HG03439 (cell line): ENCODE results near the gene ZNF813.
"Not testable (repeated sequence)": the region's sequence is repeated elsewhere in the genome, so short reads cannot be mapped to it uniquely, and the experiment has no call there.

Experiments
- ATAC-seq: cut with Tn5 transposase; IDR thresholded peaks from one replicate; pipeline ENCODE4 v1.9.1; 2021; ENCODE audit warnings: mild to moderate bottlenecking, moderate library complexity; ENCODE audit not compliant: unreplicated experiment

Gene ZNF813

DNA sequence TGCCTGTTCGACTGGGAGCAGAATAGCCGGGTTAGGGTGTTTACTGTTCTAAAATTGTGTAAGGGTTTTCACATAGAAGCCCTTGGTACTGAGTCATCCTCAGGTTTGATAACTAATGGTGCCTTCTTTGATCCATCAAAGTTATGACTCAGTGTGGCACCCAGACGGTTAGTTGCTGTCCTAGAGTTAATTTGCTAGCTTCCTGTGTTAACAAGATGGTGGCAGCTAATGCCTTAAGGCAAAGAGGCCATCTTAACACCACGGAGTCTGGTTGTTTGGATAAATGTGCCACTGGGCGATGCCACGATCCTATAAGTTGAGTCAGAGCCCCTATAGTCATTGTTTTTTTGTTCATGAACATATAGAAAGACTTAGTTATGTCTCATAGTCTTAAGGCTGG, 7.9 kb downstream of the ZNF813 start:
- not testable (repeated sequence) for ATAC-seq

DNA sequence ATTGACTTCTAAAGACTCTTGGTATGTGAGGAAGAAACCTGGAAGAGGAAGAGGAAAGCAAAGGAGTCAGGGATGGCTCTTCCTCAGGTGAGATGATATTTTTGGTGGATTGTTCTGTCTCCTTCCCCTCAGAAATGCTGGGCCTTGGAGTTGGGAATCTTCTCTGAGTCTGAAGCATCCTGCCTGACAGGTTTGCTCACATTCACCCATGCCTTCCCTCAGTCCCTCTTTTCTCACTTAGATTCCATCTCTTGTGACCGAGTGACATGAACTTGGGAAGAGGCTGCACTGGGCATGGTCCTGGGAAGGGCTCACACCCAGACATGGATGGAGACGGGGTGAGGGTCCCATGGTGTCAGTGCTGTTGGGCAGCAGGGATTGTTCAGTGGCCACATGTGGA, 16.2 kb downstream of the ZNF813 start:
- ATAC-seq = not testable (repeated sequence)

DNA sequence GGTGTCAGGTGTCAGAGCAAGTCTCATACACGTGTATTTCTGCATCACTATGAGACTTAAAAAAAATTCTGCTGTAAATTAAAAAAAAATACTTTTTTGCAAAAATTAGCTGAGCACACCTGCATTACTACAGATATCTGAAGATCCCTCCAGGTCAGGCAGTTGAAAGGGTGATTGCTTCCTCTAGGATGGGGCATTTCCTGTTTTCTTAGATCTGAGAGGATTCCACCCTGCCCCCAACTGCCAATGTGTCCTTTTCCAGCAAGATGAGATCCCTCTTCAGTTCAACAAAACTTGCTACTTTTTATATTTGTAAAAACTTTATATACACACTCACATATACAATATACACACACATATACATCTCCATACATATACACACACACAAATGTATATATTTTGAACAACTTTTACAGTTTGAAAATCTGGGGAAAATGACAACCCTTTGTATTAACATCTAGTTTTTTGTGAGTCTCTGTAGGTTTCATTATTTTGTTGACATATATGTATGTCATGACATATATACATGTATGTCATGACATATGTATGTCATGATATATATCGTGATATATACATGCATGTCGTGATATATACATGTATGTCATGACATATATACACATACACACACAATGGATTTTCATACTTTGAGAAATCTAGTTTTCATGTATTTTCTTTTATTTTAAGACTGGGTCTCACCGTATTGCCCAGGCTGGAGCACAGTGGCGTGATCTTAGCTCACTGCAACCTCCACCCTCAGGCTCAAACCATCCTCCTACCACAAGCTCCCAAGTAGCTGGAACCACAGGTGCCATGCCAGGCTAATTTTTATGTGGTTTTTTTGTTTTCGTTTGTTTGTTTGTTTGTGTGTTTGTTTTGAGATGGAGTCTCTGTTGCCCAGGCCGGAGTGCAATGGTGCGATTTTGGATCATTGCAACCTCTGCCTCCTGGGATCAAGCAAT, 17.8 kb downstream of the ZNF813 start:
- no peak for ATAC-seq

DNA sequence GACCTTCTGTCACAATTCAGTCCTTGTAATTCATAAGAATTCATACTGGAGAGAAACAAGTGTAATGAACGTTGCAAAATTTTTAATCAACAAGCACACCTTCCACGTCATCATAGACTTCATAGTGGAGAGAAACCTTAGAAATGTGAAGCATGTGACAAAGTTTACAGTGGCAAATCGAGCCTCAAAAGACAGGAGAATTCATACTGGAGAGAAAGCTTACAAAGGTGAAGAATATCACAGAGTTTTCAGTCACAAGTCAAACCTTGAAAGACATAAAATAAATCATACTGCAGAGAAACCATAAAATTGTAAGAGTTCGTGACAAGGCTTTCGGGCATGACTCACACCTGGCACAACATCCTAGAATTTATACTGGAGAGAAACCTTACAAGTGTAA, 24.6 kb downstream of the ZNF813 start:
- ATAC-seq = no peak

DNA sequence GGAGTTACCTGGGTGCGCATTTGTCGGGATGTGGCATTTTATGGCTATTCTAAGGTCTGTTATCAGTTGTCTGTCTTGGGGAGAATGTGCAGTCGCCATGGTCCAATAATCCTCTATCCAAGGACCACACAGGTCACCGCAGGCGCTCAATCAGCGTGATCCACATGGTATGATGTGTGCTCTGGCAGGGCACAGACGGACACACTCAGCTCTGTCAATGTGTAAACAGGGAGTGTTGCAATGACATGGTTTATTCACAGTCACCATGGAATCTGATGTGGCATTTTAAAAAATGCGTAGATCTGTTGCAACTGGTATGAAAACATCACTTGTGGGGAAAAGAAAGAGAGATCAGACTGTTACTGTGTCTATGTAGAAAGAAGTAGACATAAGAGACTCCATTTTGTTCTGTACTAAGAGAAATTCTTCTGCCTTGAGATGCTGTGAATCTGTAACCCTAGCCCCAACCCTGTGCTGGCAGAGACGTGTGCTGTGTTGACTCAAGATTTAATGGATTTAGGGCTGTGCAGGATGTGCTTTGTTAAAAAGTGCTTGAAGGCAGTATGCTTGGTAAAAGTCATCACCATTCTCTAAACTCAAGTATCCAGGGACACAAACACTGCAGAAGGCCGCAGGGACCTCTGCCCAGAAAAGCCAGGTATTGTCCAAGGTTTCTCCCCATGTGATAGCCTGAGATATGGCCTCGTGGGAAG, 29.9 kb downstream of the ZNF813 start:
- not testable (repeated sequence) for ATAC-seq

DNA sequence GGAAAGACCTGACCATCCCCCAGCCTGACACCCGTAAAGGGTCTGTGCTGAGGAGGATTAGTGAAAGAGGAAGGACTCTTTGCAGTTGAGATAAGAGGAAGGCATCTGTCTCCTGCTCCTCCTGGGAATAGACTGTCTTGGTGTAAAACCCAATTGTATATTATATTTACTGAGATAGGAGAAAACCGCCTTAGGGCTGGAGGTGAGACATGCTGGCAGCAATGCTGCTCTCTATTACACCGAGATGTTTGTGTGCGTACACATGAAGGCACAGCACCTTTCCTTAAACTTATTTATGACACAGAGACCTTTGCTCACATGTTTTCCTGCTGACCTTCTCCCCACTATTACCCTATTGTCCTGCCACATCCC, 30.5 kb downstream of the ZNF813 start:
- ATAC-seq = not testable (repeated sequence)

DNA sequence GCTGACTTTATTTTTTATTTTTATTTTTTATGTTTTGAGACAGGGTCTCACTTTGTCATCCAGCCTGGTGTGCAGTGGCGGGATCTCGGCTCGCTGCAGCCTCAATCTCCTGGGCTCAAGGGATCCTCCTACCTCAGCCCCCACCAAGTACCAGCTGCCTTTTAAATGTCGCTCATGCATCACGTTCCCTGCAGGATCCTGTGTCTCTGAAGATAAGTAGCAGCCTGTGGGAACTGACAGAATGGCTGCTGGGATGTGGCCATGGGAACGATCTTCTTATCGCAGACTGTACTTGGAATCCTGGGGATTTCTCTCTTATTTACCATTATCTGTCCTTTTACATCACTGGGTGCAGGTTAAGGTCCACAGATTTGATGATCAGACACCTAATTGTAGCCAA, 35.6 kb downstream of the ZNF813 start:
- not testable (repeated sequence) for ATAC-seq

DNA sequence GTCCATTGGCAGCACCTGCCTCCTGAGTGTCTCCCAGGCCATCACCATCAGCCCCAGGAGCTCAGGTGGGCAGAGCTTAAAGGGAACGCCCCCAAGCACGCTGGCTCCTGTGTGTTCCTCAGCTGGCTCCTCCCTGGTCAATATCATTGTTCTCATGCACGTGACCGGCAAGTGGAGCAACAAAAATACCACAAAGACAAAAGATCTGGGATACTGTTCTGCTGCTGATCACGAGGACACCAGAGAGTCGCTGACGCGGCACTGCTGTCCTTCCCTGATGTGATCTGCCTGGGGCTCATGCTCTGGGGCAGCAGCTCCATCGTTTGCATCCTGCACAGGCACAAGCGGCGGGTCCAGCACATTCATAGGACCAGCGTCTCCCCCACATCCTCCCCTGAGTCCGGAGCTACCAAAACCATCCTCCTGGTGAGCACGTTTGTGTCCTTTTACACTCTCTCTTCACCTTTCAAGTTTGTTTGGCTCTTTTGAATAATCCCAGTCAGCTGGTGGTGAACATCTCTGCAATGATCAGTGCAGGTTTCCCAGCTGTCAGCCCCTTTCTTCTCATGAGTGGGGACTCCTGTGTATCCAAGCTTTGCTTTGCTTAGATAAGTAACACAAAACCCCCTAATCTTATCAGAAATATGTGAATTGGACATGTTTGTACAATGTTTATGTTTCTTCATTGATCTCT, 36.3 kb downstream of the ZNF813 start:
- not testable (repeated sequence) for ATAC-seq

DNA sequence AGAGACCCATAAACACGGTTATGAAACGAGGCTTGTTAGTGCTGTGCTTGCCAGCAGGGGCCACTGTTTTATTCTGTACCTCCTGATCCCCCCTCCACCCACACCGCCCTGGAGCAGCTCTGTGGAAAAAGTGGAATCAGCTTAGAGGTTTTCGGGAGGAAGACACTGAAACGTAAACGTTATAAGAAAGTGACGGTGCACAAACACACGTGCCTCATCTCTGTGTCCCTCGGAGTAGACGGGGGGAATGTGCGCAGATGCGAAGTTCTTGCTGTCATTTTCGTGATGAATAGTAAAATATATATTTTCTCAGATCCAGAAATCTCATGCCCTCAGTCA, 36.8 kb downstream of the ZNF813 start:
- ATAC-seq = not testable (repeated sequence)

DNA sequence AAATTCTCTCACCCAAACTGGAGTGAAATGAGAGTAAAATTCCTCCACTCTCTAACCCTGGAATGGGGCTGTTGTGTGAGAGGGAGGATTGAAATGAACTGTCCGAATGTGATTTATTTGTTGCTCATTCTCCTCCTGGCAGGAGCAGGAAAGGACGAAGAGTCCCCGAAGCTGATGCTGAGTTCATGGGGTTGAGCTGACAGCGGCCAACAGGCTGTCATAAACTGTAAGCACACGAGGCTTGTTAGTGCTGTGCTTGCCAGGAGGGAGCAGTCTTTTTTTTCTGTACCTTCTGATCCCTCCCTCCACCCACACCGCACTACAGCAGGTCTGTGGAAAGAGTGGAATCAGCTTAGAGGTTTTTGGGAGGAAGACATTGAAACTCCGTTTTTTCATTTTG, 37.4 kb downstream of the ZNF813 start:
- ATAC-seq = no peak

DNA sequence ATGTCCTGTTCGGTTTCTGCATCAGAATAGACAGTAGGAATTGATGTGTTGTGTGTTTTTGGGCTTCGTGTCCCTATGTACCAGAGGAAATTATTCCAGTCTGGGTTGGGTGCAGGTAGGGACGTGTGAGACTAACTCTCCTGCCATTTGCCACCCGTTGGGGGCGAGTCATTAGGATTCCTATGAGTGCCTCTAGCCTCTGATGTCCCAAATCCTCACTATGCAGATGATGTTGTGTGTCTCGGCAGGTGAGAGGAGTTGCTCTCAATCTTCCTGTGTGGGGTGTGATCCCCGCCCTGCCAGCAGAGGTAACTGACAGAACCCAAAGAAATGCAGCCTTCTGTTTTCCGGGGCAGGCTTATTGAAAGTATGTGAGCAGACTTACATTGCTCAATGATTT, 39.2 kb downstream of the ZNF813 start:
- no peak for ATAC-seq

DNA sequence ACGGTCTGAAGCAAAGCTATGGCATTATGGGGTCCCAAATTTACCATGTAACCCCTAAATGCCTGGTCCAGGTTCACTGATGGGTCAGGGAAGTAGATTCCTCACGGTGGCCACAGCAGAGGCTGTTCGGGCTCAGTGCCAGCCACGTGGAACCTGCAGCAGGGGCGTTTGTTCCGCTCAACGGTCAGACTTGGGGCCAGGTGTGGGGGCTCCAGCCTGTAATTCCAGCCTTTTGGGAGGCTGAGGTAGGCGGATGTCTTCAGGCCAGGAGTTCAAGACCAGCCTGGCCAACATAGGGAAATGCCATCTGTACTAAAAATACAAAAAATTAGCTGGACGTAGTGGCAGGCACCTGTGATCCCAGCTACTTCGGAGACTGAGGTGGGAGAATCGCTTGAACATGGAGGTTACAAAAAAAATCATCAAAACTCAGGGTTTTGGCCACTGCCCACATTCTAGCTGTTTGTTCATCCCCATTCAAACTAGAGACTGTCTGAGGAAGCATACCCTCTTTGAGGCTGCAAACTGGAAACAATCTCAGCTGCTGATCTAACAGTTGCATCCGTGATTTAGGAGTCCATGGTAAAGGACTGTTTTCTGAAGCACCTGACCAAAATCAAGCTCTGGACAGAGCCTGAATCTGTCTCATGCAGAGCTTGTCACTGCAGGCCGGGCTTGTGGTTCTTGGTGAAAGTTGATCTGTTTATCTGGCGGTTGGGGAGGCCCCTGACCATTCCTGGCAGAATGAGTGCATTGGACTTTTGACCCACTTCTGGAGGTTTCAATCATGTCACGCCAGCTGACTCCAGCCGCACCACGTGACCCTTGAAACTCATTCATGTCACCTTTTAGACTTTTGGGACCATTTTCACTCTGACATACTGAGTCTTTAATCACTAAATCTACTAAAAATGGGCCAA, 40.2 kb downstream of the ZNF813 start:
- no peak for ATAC-seq

DNA sequence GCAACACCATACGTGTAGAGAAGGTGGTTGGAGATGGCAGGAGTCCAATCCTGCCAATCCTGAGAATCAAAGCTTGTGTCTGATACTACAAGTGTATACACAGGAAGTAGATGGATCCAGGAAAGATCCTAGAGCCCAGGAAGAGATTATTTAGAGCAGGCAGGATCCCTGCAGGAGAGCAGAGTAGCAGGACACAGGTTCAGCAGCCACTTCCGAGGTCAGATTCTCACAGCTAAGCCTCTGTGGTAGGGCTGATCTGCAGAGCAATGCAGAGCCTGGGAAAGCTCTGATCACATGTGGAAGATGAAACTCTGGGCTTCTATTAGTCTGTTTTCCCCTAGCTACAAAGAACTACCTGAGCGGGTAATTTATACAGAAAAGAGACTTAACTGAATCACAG, 41.9 kb downstream of the ZNF813 start:
- ATAC-seq = no peak

DNA sequence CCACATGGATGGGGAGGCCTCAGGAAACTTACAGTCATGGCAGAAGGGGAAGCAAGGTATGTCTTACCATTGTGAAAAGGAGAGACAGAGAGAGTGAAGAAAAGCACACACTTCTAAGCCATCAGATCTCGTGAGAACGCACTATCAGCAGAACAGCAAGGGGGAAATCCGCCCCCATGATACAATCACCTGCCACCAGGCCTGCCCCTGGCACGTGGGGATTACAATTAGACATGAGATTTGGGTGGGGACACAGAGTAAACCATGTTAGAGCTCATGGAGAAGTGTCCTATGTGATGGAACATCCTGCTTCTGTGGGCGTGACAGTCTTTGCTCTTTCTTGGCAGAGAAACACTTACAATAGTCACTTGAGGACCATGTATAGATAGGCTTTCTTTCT, 42.3 kb downstream of the ZNF813 start:
- no peak for ATAC-seq

DNA sequence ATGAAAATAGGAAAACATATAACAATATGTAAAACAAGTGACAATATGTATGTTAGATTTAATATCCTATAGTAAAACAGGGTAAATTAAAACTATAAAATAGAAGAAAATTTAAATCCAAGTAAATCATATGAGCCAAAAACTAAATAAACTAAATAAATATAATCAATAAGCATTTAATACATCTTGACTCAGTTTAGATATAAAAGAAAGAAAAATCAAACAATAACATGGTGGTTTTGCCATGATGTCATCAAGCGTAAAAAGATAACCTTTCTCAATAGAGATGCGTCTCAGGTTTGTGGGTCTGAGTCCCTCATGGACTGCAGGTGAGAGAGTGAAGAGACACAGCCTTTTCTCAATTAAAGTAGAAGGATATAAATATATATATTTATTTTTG, 43.8 kb downstream of the ZNF813 start:
- ATAC-seq = no peak

DNA sequence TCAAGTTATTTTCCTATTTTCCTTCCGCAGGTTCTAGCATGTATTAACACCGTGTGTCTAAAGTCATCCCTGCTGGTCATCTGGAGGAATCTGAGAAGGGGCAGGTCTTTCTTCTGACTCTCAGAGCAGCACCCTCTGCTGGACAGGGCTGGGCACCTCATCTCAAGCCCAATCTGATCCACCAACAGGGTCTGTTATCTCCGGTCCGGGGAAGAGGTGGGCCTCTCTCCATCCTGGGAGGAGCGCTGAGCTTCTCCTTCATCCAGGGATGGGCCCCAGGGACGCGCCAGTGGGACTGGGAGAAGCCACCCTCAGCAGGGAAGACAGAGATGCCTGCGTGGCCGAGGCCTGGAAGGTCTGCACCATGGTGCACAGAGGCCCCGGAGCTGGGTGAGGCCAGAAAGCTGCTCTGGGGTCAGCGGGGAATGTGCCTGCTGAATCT, 44.4 kb downstream of the ZNF813 start:
- no peak for ATAC-seq

DNA sequence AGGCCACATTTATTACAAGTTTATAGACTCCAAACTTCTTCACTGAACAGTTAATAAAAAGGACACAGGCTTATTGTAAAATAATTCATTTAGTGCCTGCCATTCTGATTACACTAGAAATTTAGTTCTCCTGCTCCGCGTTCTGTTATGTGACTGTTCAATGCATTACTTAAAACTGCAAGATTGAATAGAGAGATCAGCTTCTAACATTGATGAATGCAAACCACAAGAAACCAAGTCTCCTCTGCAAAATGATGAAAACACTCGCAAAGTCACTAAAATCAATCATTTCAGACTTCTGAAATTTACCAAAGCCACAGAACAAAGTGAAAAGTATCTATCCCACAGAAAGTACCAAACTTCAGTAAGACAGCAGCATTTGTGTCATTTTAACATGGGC, 47.5 kb downstream of the ZNF813 start:
- ATAC-seq = not testable (repeated sequence)

DNA sequence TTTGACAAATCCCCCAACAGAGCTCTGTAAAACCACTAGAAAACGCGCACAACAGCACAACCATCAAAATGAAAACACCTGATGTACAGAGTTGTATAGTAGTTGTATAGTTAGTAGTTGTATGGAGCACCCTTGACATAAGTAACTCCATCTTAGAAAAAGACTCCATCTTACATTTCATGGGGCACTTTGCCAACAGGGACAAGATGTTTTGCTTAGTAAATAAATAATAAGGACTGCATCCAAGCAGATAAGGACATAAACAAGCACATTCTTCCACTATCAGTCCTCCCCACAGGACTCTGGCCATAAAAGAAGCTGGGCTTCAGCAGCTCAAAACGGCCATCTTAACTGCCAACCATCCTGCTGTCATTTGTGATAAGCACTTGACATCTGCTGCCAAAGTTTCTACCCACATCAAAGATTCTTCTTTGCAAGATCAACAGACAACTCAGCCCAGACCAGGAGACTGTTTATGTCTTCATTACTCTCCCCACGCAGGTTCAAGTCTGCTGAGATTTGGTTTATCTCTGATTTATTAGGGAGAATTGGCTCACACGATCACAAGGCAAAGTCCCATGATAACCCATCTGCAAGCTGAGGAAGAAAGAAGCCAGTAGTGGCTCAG, 49.7 kb downstream of the ZNF813 start:
- no peak for ATAC-seq

DNA sequence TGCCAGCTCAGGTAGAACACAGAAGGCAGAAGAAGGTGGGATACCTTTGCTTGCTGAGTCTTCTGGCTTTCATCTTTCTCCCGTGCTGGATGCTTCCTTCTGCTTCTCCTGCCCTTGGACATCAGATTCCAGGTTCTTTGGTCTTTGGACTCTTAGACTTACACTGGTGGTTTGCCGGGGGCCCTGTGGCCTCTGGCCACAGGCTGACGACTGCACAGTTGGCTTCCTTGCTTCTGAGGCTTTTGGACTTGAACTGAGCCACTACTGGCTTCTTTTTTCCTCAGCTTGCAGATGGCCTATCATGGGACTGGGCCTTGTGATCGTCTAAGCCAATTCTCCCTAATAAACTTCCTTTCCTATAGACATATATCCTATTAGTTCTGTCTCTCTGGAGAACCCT, 50.6 kb downstream of the ZNF813 start:
- no peak for ATAC-seq

DNA sequence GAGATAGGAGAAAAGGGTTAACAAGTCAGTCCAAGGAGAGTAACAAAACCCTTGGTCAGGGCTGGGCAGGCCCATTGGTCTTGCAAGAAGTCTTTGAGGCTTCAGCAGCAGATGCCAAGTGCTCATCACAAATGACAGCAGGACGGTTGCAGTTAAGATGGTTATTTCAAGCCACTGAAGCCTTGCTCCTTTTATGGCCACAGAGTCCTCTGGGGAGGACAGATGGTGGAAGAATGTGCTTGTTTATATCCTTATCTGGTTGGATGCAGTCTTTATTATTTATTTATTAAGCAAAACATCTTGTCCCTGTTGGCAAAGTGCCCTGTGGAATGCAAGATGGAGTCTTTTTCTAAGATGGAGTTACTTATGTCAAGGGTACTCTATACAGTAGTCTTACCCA, 51.2 kb downstream of the ZNF813 start:
- ATAC-seq = no peak
